ENCODE data around the gene MFAP5. TPM values are rescaled to one million over a fixed set of nuclear protein-coding genes. Genes with fewer than 3 reads are reported as not detected.

MFAP5 gene
- polyA plus RNA-seq, 1 of the 3 experiments (the other 2 are of a cell fraction), result 19.1 TPM

DNA sequence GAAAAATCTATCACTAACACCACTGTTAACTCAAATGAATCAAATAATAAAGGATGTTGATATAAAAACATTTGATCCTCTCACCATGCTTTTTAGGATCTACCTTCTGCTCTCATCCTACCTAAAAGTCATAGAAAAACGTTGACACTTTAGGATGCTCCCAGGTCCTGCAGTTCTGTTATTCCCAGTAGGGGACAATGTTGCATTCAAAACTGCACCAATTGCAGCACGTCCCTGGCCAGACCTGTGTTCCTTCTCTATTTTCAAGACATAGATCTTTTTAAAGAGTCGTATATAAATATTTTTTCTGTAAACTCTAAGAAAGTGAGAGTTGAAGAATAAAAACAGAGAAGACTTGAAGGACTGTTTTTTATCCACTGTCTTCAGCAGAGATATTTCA lies 58.8 kb downstream of the MFAP5 start:
- no peaks in the 10 kb centered on the region for H3K36me3 ChIP-seq (replicated peaks in 1 of 2; ENCODE audit: control insufficient read depth in 1 of 2, insufficient read depth in 2 of 2, low read length in 1 of 2)
- no peak overlapping the region for H3K4me3 ChIP-seq (ENCODE audit: low read depth in 2 of 2, low read length in 1 of 2)
- H4K20me1 ChIP-seq (ENCODE audit: insufficient read depth), result no peaks in the 10 kb centered on the region
- no peak overlapping the region for H3K27ac ChIP-seq (ENCODE audit: low read depth in 2 of 2, low read length in 1 of 2)
- 2% methylated on average over 3 of the region's 3 CpGs for WGBS (ENCODE audit: low lambda C conversion rate)
- no peaks in the 10 kb centered on the region for H3K79me2 ChIP-seq (ENCODE audit: insufficient read depth)
- no peaks in the 10 kb centered on the region for H3K9me2 ChIP-seq
- no peak overlapping the region for H2AFZ ChIP-seq (ENCODE audit: low read depth)
- H3K9ac ChIP-seq, result no peak overlapping the region
- H3K9me3 ChIP-seq, result no peaks in the 10 kb centered on the region
- no peak for DNase-seq
- peaks cover 30% of the 10 kb centered on the region for H3K27me3 ChIP-seq (ENCODE audit: insufficient read depth)
- TF ChIP-seq, protein P1, sequence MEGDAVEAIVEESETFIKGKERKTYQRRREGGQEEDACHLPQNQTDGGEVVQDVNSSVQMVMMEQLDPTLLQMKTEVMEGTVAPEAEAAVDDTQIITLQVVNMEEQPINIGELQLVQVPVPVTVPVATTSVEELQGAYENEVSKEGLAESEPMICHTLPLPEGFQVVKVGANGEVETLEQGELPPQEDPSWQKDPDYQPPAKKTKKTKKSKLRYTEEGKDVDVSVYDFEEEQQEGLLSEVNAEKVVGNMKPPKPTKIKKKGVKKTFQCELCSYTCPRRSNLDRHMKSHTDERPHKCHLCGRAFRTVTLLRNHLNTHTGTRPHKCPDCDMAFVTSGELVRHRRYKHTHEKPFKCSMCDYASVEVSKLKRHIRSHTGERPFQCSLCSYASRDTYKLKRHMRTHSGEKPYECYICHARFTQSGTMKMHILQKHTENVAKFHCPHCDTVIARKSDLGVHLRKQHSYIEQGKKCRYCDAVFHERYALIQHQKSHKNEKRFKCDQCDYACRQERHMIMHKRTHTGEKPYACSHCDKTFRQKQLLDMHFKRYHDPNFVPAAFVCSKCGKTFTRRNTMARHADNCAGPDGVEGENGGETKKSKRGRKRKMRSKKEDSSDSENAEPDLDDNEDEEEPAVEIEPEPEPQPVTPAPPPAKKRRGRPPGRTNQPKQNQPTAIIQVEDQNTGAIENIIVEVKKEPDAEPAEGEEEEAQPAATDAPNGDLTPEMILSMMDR (IDR thresholded peaks at IDR 0.05), result peak; percentile 14; the same call in 1 of the 2 replicates
- TF ChIP-seq, protein P2, sequence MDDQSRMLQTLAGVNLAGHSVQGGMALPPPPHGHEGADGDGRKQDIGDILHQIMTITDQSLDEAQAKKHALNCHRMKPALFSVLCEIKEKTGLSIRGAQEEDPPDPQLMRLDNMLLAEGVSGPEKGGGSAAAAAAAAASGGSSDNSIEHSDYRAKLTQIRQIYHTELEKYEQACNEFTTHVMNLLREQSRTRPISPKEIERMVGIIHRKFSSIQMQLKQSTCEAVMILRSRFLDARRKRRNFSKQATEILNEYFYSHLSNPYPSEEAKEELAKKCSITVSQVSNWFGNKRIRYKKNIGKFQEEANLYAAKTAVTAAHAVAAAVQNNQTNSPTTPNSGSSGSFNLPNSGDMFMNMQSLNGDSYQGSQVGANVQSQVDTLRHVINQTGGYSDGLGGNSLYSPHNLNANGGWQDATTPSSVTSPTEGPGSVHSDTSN (IDR thresholded peaks at IDR 0.05), result no peak
- H3K4me1 ChIP-seq (ENCODE audit: control insufficient read depth in 1 of 2, insufficient read depth in 2 of 2, low read depth in 1 of 2, low read length in 1 of 2), result no peaks in the 10 kb centered on the region
- H3K4me2 ChIP-seq, result no peak overlapping the region
- ChIA-PET POLR2A (no interaction called here), CTCF (no interaction called here)
- no peaks in the 10 kb centered on the region for H3F3A ChIP-seq (replicated peaks; ENCODE audit: insufficient read depth)

DNA sequence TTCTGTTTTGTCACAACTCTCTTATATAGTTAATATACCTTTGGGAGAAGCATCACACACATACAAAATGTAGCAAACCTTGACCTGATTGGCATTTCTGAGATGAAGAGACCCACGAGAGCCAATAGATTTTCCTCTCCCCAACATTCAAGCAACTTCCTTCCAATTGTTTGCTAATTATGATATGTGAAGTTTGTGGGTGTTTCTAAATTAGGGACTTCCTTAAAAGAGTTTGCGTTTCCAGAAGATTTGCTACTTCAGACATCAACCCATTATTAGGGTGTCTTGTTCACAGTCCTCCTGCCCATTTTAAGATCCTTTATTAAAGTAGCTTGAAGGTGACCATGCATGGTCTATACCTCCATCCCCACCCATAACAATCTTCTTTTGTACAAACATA lies 59.3 kb downstream of the MFAP5 start:
- Histone ChIP-seq H3K4me1 (ENCODE audit: control insufficient read depth in 1 of 2, insufficient read depth in 2 of 2, low read depth in 1 of 2, low read length in 1 of 2) (no peaks in the 10 kb centered on the region), H3K9me3 (no peaks in the 10 kb centered on the region), H3K9ac (no peak overlapping the region), H2AFZ (ENCODE audit: low read depth) (no peak overlapping the region), H3K36me3 (replicated peaks in 1 of 2; ENCODE audit: control insufficient read depth in 1 of 2, insufficient read depth in 2 of 2, low read length in 1 of 2) (no peaks in the 10 kb centered on the region), H4K20me1 (ENCODE audit: insufficient read depth) (no peaks in the 10 kb centered on the region), H3K27me3 (ENCODE audit: insufficient read depth) (peaks cover 30% of the 10 kb centered on the region), H3K4me2 (no peak overlapping the region), H3K27ac (ENCODE audit: low read depth in 2 of 2, low read length in 1 of 2) (no peak overlapping the region), H3K79me2 (ENCODE audit: insufficient read depth) (no peaks in the 10 kb centered on the region), H3K4me3 (ENCODE audit: low read depth in 2 of 2, low read length in 1 of 2) (no peak overlapping the region), H3K9me2 (no peaks in the 10 kb centered on the region), H3F3A (replicated peaks; ENCODE audit: insufficient read depth) (no peaks in the 10 kb centered on the region)
- DNase-seq, result no peak
- 26% methylated on average over 2 of the region's 2 CpGs for WGBS (ENCODE audit: low lambda C conversion rate)
- ChIA-PET POLR2A (no interaction called here), CTCF (no interaction called here)
- TF ChIP-seq POLR2AphosphoS5 (IDR thresholded peaks at IDR 0.05; ENCODE audit: low read depth, low read length), result no peak
- TF ChIP-seq, protein P1 (IDR thresholded peaks at IDR 0.05), result no peak
- TF ChIP-seq, protein P3, sequence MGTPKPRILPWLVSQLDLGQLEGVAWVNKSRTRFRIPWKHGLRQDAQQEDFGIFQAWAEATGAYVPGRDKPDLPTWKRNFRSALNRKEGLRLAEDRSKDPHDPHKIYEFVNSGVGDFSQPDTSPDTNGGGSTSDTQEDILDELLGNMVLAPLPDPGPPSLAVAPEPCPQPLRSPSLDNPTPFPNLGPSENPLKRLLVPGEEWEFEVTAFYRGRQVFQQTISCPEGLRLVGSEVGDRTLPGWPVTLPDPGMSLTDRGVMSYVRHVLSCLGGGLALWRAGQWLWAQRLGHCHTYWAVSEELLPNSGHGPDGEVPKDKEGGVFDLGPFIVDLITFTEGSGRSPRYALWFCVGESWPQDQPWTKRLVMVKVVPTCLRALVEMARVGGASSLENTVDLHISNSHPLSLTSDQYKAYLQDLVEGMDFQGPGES (IDR thresholded peaks at IDR 0.05; ENCODE audit: low read depth, low read length), result no peak
- TF ChIP-seq MXI1 (IDR thresholded peaks at IDR 0.05; ENCODE audit: low read depth, low read length), result no peak
- no peak for TF ChIP-seq RAD21 (IDR thresholded peaks at IDR 0.05; ENCODE audit: low read length)
- TF ChIP-seq, protein P4, sequence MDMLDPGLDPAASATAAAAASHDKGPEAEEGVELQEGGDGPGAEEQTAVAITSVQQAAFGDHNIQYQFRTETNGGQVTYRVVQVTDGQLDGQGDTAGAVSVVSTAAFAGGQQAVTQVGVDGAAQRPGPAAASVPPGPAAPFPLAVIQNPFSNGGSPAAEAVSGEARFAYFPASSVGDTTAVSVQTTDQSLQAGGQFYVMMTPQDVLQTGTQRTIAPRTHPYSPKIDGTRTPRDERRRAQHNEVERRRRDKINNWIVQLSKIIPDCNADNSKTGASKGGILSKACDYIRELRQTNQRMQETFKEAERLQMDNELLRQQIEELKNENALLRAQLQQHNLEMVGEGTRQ (IDR thresholded peaks at IDR 0.05; ENCODE audit: borderline replicate concordance, low read depth, low read length), result no peak
- no peak for TF ChIP-seq MEF2A (IDR thresholded peaks at IDR 0.05; ENCODE audit: borderline replicate concordance, low read depth)
- no peak for TF ChIP-seq RCOR1 (IDR thresholded peaks at IDR 0.05; ENCODE audit: low read length)
- TF ChIP-seq CHD2 (IDR thresholded peaks at IDR 0.05; ENCODE audit: low read length, partially characterized antibody), result no peak
- no peak for TF ChIP-seq FOXM1 (IDR thresholded peaks at IDR 0.05; ENCODE audit: low read depth)
- no peak for TF ChIP-seq GABPA (IDR thresholded peaks at IDR 0.05; ENCODE audit: low read depth)
- TF ChIP-seq NRF1 (IDR thresholded peaks at IDR 0.05; ENCODE audit: low read depth, low read length), result no peak
- no peak for TF ChIP-seq TCF12 (IDR thresholded peaks at IDR 0.05)
- TF ChIP-seq SMC3 (IDR thresholded peaks at IDR 0.05; ENCODE audit: low read depth, low read length), result no peak
- TF ChIP-seq FOSL2 (IDR thresholded peaks at IDR 0.05; ENCODE audit: borderline replicate concordance, low read depth), result no peak
- TF ChIP-seq, protein P5, sequence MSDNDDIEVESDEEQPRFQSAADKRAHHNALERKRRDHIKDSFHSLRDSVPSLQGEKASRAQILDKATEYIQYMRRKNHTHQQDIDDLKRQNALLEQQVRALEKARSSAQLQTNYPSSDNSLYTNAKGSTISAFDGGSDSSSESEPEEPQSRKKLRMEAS (IDR thresholded peaks at IDR 0.05; ENCODE audit: low read depth), result no peak
